Liver (tissue), 9 donors: ENCODE data around the gene GNA15. TPM values are rescaled to one million over a fixed set of nuclear protein-coding genes. Genes with fewer than 3 reads are reported as not detected.

Experiments
- DNase-seq: peaks from one replicate; pipeline ENCODE4 v3.0.0-alpha.2; 2017; ENCODE audit warnings: low spot score
- H3K27ac ChIP-seq, 2 donors: one replicate each; pipeline ENCODE4 v1.7.0; 2013; ENCODE audit warnings: inconsistent platforms in 2 of 2, low read length in 2 of 2, control low read depth in 1 of 2, low read depth in 1 of 2, mild to moderate bottlenecking in 1 of 2
- H3K27me3 ChIP-seq, 4 donors: one replicate each; pipeline versions ENCODE4 v1.6.1 to v1.7.0; 2013; ENCODE audit warnings: low read length in 3 of 4, inconsistent platforms in 1 of 4, mild to moderate bottlenecking in 1 of 4, moderate library complexity in 1 of 4; ENCODE audit not compliant: control insufficient read depth in 4 of 4, insufficient read depth in 4 of 4
- H3K36me3 ChIP-seq, 4 donors: one replicate each; pipeline versions ENCODE4 v1.6.1 to v1.7.0; 2013; ENCODE audit warnings: low read length in 3 of 4, mild to moderate bottlenecking in 3 of 4, low read depth in 1 of 4, moderate library complexity in 1 of 4; ENCODE audit not compliant: control insufficient read depth in 4 of 4, insufficient read depth in 3 of 4
- H3K4me1 ChIP-seq, 4 donors: one replicate each; pipeline versions ENCODE4 v1.6.1 to v1.7.0; 2013; ENCODE audit warnings: low read length in 3 of 4, mild to moderate bottlenecking in 3 of 4, moderate library complexity in 1 of 4; ENCODE audit not compliant: control insufficient read depth in 4 of 4, insufficient read depth in 4 of 4
- H3K4me3 ChIP-seq, 3 donors: one replicate each; pipeline versions ENCODE4 v1.6.1 to v1.7.0; 2013; ENCODE audit warnings: low read length in 3 of 3, control low read depth in 1 of 3, low read depth in 1 of 3, mild to moderate bottlenecking in 1 of 3
- H3K9ac ChIP-seq, 2 donors: one replicate each; pipeline ENCODE4 v1.7.0; 2013; ENCODE audit warnings: low read length in 2 of 2, mild to moderate bottlenecking in 2 of 2, moderate library complexity in 2 of 2, control low read depth in 1 of 2, low read depth in 1 of 2
- H3K9me3 ChIP-seq, 4 donors: one replicate each; pipeline versions ENCODE4 v1.6.1 to v1.7.0; 2013; ENCODE audit warnings: low read length in 3 of 4; ENCODE audit not compliant: control insufficient read depth in 4 of 4
- FOXA1 ChIP-seq: IDR thresholded peaks from 2 replicates; pipeline ENCODE4 v1.6.1; 2016; ENCODE audit warnings: antibody characterized with exemption
- FOXA2 ChIP-seq: IDR thresholded peaks from 2 replicates; pipeline ENCODE4 v1.6.1; 2016; ENCODE audit warnings: antibody characterized with exemption
- GABPA ChIP-seq, 2 donors: IDR thresholded peaks in 1 of 2; conservative IDR thresholded peaks in 1 of 2; 2 replicates each; pipeline ENCODE4 v1.6.1; 2016; ENCODE audit warnings: antibody characterized with exemption in 2 of 2, mild to moderate bottlenecking in 1 of 2, moderate library complexity in 1 of 2
- HNF4A ChIP-seq, 2 donors: conservative IDR thresholded peaks; 2 replicates each; pipeline ENCODE4 v1.6.1; 2016; ENCODE audit warnings: antibody characterized with exemption in 2 of 2, mild to moderate bottlenecking in 2 of 2
- HNF4G ChIP-seq: IDR thresholded peaks from 2 replicates; pipeline ENCODE4 v1.6.1; 2016; ENCODE audit warnings: antibody characterized with exemption
- NR2F2 ChIP-seq: IDR thresholded peaks from 2 replicates; pipeline ENCODE4 v1.6.1; 2016; ENCODE audit warnings: antibody characterized with exemption
- RAD21 ChIP-seq, 2 donors: IDR thresholded peaks; 2 replicates each; pipeline ENCODE4 v1.6.1; 2016; ENCODE audit warnings: antibody characterized with exemption in 2 of 2, mild to moderate bottlenecking in 2 of 2
- SP1 ChIP-seq: IDR thresholded peaks from 2 replicates; pipeline ENCODE4 v1.6.1; 2018; ENCODE audit warnings: antibody characterized with exemption, mild to moderate bottlenecking
- TAF1 ChIP-seq: conservative IDR thresholded peaks from 2 replicates; pipeline ENCODE4 v1.6.1; 2016; ENCODE audit warnings: antibody characterized with exemption, mild to moderate bottlenecking
- YY1 ChIP-seq: IDR thresholded peaks from 2 replicates; pipeline ENCODE4 v1.6.1; 2016; ENCODE audit warnings: antibody characterized with exemption, mild to moderate bottlenecking
- WGBS: extraction: QIAGEN DNeasy Blood & Tissue Kit; methylation state at CpG from one replicate; pipeline ENCODE4 v1.1.7; 2013; 5-methylcytosine and 5-hydroxymethylcytosine counted together
- polyA plus RNA-seq, 2 donors: library from polyadenylated mRNA; stranded (reverse) in 1 of 2; unstranded in 1 of 2; fragments of 200-250 nt in 1 of 2; fragments of >200 nt in 1 of 2; fragmentation: Nextera tagmentation in 1 of 2; extraction: Ambion mirVana in 1 of 2; gene quantifications; one replicate each; pipeline versions ENCODE4 v1.2.1 to v1.2.3, GENCODE V29; 2013 to 2015
- total RNA-seq, 2 donors: library from RNA; depleted of rRNA; stranded (reverse); fragments of >200 nt; gene quantifications; one replicate each; pipeline ENCODE4 v1.2.3, GENCODE V29; 2014
- TF ChIP-seq, protein P1 (sequence below): IDR thresholded peaks from 2 replicates; pipeline ENCODE4 v1.6.1; 2016; ENCODE audit warnings: antibody characterized with exemption
- TF ChIP-seq, protein P2 (sequence below): IDR thresholded peaks from 2 replicates; pipeline ENCODE4 v1.6.1; 2016; ENCODE audit warnings: antibody characterized with exemption
- TF ChIP-seq, protein P3 (sequence below): IDR thresholded peaks from 2 replicates; pipeline ENCODE4 v1.6.1; 2016; ENCODE audit warnings: antibody characterized with exemption, mild to moderate bottlenecking
- TF ChIP-seq, protein P4 (sequence below): fragments of 150-350 bp; IDR thresholded peaks from 2 replicates; pipeline ENCODE4 v1.5.1; 2017; ENCODE audit warnings: improper control_type of control experiment, low read depth, low read length; ENCODE audit not compliant: missing input control
- TF ChIP-seq, protein P5 (sequence below): IDR thresholded peaks from 2 replicates; pipeline ENCODE4 v1.6.1; 2016; ENCODE audit warnings: antibody characterized with exemption
- donor health status: healthy.
- donor health status: healthy.
- donor health status: healthy.
- donor health status: healthy.
- donor health status: healthy.

The GNA15 gene
- total and polyA plus RNA-seq, 4 donors = 0.11 to 10.4 (median 1.4) TPM

DNA sequence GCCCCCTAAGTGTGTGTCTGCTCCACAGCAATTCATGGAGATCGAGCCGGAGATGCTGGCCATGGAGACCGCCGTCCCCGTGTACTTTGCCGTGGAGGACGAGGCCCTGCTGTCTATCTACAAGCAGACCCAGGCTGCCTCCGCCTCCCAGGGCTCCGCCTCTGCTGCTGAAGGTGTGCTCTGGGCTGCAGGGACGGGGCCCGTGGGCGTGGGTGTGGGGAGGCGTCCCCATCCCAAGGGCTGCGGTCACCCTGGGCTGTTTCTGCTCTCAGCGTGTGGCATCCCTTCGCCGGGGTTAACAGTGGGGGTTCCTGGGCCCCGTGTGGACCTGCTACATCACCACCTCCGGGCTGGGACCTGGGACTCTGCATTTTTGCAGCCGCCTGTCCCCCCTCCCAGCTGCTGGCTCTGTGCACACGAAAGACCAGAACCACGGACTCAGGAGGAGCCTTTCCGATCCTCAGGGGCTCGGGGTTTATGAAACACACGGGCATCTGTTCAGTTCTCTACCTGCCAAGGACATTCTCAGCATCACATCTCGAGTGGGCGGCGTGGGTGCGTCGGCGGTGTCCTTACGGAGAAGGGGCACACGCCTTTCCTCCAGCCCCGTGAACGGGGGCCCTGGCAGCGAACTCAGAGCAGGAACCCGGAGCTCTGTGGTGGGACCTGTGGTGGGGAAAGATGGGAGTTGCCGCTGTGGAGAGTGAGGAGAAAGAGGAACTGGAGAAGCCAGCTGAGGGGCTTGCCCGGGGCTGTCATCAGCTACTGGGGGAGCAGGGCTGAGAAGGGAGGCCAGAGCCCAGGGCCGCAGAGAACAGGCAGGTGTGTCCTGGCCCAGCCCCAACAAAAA lies 57.6 kb downstream of the GNA15 start:
- Histone ChIP-seq H3K27ac (no peak overlapping the region), H3K4me1 (no peaks in the 10 kb centered on the region), H3K36me3 (peaks cover 2 to 11% (median 2%) of the 10 kb centered on the region in 4 donors), H3K9me3 (no peaks in the 10 kb centered on the region), H3K9ac (no peak overlapping the region), H3K27me3 (no peaks in the 10 kb centered on the region), H3K4me3 (no peak overlapping the region)
- peak; percentile 51 for DNase-seq
- 92% methylated on average over 40 of the region's 40 CpGs for WGBS
- TF ChIP-seq FOXA2 (no peak), NR2F2 (no peak), HNF4G (no peak), FOXA1 (no peak), YY1 (no peak), GABPA (IDR thresholded peaks at IDR 0.05 in 1 of 2, conservative IDR thresholded peaks at IDR 0.05 in 1 of 2) (no peak), RAD21 (IDR thresholded peaks at IDR 0.05) (no peak), HNF4A (conservative IDR thresholded peaks at IDR 0.05) (no peak), SP1 (no peak), TAF1 (no peak)
- TF ChIP-seq, protein P1, sequence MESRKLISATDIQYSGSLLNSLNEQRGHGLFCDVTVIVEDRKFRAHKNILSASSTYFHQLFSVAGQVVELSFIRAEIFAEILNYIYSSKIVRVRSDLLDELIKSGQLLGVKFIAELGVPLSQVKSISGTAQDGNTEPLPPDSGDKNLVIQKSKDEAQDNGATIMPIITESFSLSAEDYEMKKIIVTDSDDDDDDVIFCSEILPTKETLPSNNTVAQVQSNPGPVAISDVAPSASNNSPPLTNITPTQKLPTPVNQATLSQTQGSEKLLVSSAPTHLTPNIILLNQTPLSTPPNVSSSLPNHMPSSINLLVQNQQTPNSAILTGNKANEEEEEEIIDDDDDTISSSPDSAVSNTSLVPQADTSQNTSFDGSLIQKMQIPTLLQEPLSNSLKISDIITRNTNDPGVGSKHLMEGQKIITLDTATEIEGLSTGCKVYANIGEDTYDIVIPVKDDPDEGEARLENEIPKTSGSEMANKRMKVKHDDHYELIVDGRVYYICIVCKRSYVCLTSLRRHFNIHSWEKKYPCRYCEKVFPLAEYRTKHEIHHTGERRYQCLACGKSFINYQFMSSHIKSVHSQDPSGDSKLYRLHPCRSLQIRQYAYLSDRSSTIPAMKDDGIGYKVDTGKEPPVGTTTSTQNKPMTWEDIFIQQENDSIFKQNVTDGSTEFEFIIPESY = no peak
- TF ChIP-seq, protein P2, sequence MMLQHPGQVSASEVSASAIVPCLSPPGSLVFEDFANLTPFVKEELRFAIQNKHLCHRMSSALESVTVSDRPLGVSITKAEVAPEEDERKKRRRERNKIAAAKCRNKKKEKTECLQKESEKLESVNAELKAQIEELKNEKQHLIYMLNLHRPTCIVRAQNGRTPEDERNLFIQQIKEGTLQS = no peak
- TF ChIP-seq, protein P3, sequence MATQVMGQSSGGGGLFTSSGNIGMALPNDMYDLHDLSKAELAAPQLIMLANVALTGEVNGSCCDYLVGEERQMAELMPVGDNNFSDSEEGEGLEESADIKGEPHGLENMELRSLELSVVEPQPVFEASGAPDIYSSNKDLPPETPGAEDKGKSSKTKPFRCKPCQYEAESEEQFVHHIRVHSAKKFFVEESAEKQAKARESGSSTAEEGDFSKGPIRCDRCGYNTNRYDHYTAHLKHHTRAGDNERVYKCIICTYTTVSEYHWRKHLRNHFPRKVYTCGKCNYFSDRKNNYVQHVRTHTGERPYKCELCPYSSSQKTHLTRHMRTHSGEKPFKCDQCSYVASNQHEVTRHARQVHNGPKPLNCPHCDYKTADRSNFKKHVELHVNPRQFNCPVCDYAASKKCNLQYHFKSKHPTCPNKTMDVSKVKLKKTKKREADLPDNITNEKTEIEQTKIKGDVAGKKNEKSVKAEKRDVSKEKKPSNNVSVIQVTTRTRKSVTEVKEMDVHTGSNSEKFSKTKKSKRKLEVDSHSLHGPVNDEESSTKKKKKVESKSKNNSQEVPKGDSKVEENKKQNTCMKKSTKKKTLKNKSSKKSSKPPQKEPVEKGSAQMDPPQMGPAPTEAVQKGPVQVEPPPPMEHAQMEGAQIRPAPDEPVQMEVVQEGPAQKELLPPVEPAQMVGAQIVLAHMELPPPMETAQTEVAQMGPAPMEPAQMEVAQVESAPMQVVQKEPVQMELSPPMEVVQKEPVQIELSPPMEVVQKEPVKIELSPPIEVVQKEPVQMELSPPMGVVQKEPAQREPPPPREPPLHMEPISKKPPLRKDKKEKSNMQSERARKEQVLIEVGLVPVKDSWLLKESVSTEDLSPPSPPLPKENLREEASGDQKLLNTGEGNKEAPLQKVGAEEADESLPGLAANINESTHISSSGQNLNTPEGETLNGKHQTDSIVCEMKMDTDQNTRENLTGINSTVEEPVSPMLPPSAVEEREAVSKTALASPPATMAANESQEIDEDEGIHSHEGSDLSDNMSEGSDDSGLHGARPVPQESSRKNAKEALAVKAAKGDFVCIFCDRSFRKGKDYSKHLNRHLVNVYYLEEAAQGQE = no peak
- TF ChIP-seq, protein P4, sequence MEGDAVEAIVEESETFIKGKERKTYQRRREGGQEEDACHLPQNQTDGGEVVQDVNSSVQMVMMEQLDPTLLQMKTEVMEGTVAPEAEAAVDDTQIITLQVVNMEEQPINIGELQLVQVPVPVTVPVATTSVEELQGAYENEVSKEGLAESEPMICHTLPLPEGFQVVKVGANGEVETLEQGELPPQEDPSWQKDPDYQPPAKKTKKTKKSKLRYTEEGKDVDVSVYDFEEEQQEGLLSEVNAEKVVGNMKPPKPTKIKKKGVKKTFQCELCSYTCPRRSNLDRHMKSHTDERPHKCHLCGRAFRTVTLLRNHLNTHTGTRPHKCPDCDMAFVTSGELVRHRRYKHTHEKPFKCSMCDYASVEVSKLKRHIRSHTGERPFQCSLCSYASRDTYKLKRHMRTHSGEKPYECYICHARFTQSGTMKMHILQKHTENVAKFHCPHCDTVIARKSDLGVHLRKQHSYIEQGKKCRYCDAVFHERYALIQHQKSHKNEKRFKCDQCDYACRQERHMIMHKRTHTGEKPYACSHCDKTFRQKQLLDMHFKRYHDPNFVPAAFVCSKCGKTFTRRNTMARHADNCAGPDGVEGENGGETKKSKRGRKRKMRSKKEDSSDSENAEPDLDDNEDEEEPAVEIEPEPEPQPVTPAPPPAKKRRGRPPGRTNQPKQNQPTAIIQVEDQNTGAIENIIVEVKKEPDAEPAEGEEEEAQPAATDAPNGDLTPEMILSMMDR = no peak
- TF ChIP-seq, protein P5, sequence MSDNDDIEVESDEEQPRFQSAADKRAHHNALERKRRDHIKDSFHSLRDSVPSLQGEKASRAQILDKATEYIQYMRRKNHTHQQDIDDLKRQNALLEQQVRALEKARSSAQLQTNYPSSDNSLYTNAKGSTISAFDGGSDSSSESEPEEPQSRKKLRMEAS = no peak
